ENCODE data around the gene WNT9A.

DNA sequence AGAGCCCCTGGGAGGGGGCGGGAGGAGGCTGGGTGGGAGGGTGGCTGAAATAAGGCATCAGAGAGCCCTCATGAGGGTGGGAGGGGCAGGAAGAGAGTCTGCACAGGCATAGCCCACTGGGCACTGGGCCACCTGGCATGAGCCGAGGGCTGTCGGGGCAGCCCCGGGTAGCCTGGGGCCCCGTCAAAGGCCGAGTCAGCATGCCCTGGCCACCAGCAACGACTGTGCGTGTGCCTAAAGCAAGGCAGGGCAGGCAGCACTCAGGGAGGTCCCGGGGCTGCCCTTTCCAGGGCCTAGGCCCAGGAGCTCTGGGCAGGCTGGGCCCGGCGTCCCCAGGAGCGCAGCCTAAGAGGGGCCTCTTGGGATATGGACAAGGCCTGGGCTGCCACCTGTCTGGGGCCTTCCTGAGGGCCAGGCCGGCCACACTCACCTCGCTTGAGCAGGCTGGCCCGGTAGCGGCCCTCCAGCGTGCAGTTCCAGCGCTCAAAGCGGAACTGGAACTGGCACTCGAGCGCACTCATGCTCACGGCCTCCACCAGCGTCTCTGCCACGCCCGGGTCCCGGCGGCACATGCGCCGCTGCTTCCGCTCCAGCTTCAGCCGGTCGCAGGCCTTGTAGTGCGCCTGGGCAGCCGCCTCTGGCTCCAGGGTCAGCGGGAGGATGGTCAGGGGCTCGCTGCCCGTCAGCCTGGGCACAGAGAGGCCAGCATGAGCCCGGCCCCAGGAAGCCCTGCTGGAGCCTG, 22.7 kb downstream of the WNT9A start:
- TF ChIP-seq, protein P1, sequence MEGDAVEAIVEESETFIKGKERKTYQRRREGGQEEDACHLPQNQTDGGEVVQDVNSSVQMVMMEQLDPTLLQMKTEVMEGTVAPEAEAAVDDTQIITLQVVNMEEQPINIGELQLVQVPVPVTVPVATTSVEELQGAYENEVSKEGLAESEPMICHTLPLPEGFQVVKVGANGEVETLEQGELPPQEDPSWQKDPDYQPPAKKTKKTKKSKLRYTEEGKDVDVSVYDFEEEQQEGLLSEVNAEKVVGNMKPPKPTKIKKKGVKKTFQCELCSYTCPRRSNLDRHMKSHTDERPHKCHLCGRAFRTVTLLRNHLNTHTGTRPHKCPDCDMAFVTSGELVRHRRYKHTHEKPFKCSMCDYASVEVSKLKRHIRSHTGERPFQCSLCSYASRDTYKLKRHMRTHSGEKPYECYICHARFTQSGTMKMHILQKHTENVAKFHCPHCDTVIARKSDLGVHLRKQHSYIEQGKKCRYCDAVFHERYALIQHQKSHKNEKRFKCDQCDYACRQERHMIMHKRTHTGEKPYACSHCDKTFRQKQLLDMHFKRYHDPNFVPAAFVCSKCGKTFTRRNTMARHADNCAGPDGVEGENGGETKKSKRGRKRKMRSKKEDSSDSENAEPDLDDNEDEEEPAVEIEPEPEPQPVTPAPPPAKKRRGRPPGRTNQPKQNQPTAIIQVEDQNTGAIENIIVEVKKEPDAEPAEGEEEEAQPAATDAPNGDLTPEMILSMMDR (conservative IDR thresholded peaks at IDR 0.05; ENCODE audit: low read depth, low read length): no peak
- no peak for TF ChIP-seq EZH2phosphoT487 (IDR thresholded peaks at IDR 0.05; ENCODE audit: borderline replicate concordance, low read length)
- no peak for TF ChIP-seq EZH2 (IDR thresholded peaks at IDR 0.05; ENCODE audit: low read length, unreplicated experiment)

Data from PC-3 (cell line).